Transverse colon (tissue), 4 donors: ENCODE measurements around the gene ZNF705A. TPM values are rescaled to one million over a fixed set of nuclear protein-coding genes. Genes with fewer than 3 reads are reported as not detected.
"Not testable (repeated sequence)": the region's sequence is repeated elsewhere in the genome, so short reads cannot be mapped to it uniquely, and the experiment has no call there.

Experiments
- DNase-seq: peaks from one replicate; pipeline ENCODE4 v3.0.0-alpha.2; 2019
- H3K27ac ChIP-seq, 4 donors: fragments of 200-600 bp; sonication (generic); 2 replicates each; pipeline ENCODE4 v1.5.1; 2016 to 2018; ENCODE audit warnings: inconsistent platforms in 4 of 4
- H3K27me3 ChIP-seq: fragments of 200-600 bp; sonication (generic); 2 replicates; pipeline ENCODE4 v1.5.1; 2017; ENCODE audit warnings: inconsistent platforms
- H3K36me3 ChIP-seq, 4 donors: fragments of 200-600 bp; sonication (generic); 2 replicates each; pipeline ENCODE4 v1.5.1; 2017 to 2019; ENCODE audit warnings: inconsistent platforms in 4 of 4
- H3K4me1 ChIP-seq, 4 donors: fragments of 200-600 bp; sonication (generic); 2 replicates each; pipeline ENCODE4 v1.5.1; 2017 to 2020; ENCODE audit warnings: inconsistent platforms in 4 of 4
- H3K4me3 ChIP-seq, 4 donors: fragments of 200-600 bp; sonication (generic); 1 replicate in 1 of 4; 2 replicates in 3 of 4; pipeline versions ENCODE4 v1.5.1 to v1.6.1; 2017 to 2019; ENCODE audit warnings: inconsistent platforms in 4 of 4
- H3K9me3 ChIP-seq, 2 donors: fragments of 200-600 bp; sonication (generic); 2 replicates each; pipeline ENCODE4 v1.5.1; 2017 to 2019; ENCODE audit warnings: inconsistent platforms in 2 of 2
- CTCF ChIP-seq, 5 experiments: fragments of 200-600 bp in 3 of 5; fragments of 450-650 bp in 2 of 5; sonication (generic) in 3 of 5; IDR thresholded peaks; 1 replicate in 2 of 5; 2 replicates in 3 of 5; pipeline ENCODE4 v1.5.1; 2016 to 2017; ENCODE audit warnings: antibody characterized with exemption in 5 of 5, inconsistent platforms in 3 of 5, mild to moderate bottlenecking in 2 of 5, moderate library complexity in 1 of 5
- EP300 ChIP-seq: sonication (generic); formaldehyde crosslinking; IDR thresholded peaks from one replicate; pipeline ENCODE4 v1.6.1; 2017; ENCODE audit warnings: antibody characterized with exemption, low read depth
- POLR2A ChIP-seq: fragments of 450-650 bp; IDR thresholded peaks from one replicate; pipeline ENCODE4 v1.6.1; 2016; ENCODE audit warnings: antibody characterized with exemption, mild to moderate bottlenecking, moderate library complexity
- POLR2AphosphoS5 ChIP-seq, 3 donors: sonication (generic); formaldehyde crosslinking; IDR thresholded peaks; one replicate each; pipeline ENCODE4 v1.6.1; 2016; ENCODE audit warnings: antibody characterized with exemption in 3 of 3
- WGBS, 2 donors: methylation state at CpG; one replicate each; pipeline ENCODE4 v1.1.5; 2018; ENCODE audit warnings: low coverage in 1 of 2; 5-methylcytosine and 5-hydroxymethylcytosine counted together
- in situ Hi-C, 4 donors: fragments of 200-750 bp; cut with MboI; loops; one replicate each; pipeline versions ENCODE4 v1.15.0 to v1.15.1; 2017; ENCODE audit warnings: low sequenced_read_pairs in 3 of 4, low pct_ligation_motif_present in 1 of 4, low pct_unique_long_range_greater_than_20kb in 1 of 4
- intact Hi-C: fragments of 100-400 bp; cut with DNase I; formaldehyde crosslinking; loops from one replicate; pipeline ENCODE4 v1.15.1; 2023; ENCODE audit warnings: low total_unique reads
- total RNA-seq, 4 donors: library from RNA; depleted of rRNA; stranded (reverse); fragments of >200 nt; gene quantifications; one replicate each; pipeline ENCODE4 v1.1.0, GENCODE V29; 2016

ZNF705A gene
- total RNA-seq, result not detected

GRCh38 chr12:8156845-8157244 lies at the start of gene ZNF705A:
Gene ZNF705A (plus strand): TSS chr12:8157015. CDS start chr12:8172626, 15,611 bp downstream.
- intact Hi-C loops, result no loop called here
- TF ChIP-seq POLR2AphosphoS5 (IDR thresholded peaks at IDR 0.05), result no peak
- no peak for TF ChIP-seq CTCF (IDR thresholded peaks at IDR 0.05)
- no peak for TF ChIP-seq EP300
- TF ChIP-seq POLR2A, result no peak
- Histone ChIP-seq H3K27ac (no peak within 1 kb of the TSS), H3K9me3 (no peaks in the 10 kb centered on the region), H3K4me3 (no peak within 1 kb of the TSS), H3K27me3 (peaks cover 4% of the 10 kb centered on the region), H3K4me1 (no peaks in the 10 kb centered on the region), H3K36me3 (no peaks in the 10 kb centered on the region)
- WGBS, 2 donors, result 53 to 61% methylated on average over 3 of the region's 3 CpGs
- in situ Hi-C loops, result no loop called here
- DNase-seq, result no peak

- H3K27ac ChIP-seq, result no peak overlapping the region
- peaks cover 0 to 5% of the 10 kb centered on the region in 2 donors for H3K9me3 ChIP-seq
- no peaks in the 10 kb centered on the region for H3K27me3 ChIP-seq
- in situ Hi-C loops, result loop anchor here in 2 of 4 donors (25.0 kb wide), 1 partner anchor 128 kb away; the partner anchor contains the start of gene FAM90A1 (in 2 of the 2)
- DNase-seq, result peak; percentile 73
- intact Hi-C loops, result no loop called here
- 0 to 1% methylated on average over 3 of the region's 3 CpGs for WGBS, 2 donors
- no peak overlapping the region for H3K4me3 ChIP-seq
- peaks cover 0 to 4% (median 0%) of the 10 kb centered on the region in 4 donors for H3K4me1 ChIP-seq
- no peaks in the 10 kb centered on the region for H3K36me3 ChIP-seq
- TF ChIP-seq CTCF (IDR thresholded peaks at IDR 0.05), result peak; percentile 92 to 98 (median 98)
- TF ChIP-seq POLR2A, result no peak
- no peak for TF ChIP-seq EP300
- no peak for TF ChIP-seq POLR2AphosphoS5 (IDR thresholded peaks at IDR 0.05)
These were observed 47.9 kb upstream of the ZNF705A start for GRCh38 chr12:8108808-8109398.

GRCh38 chr12:8113117-8113516 lies 43.7 kb upstream of the ZNF705A start:
- in situ Hi-C loops, result loop anchor here in 2 of 4 donors (25.0 kb wide), 1 partner anchor 124 kb away; the partner anchor contains the start of gene FAM90A1 (in 2 of the 2)
- H3K9me3 ChIP-seq, intact Hi-C loops, H3K4me3 ChIP-seq, DNase-seq, H3K27ac ChIP-seq, H3K4me1 ChIP-seq, H3K27me3 ChIP-seq, H3K36me3 ChIP-seq: not testable (repeated sequence)
- 92% methylated on average over 4 of the region's 4 CpGs; no CpG with 5 or more reads in 1 of the 2 donors for WGBS, 2 donors

GRCh38 chr12:8120072-8120713 lies 36.6 kb upstream of the ZNF705A start:
- no peak overlapping the region for H3K27ac ChIP-seq
- 85 to 90% methylated on average over 4 of the region's 4 CpGs for WGBS, 2 donors
- in situ Hi-C loops, result loop anchor here in 2 of 4 donors (25.0 kb wide), 1 partner anchor 117 kb away; the partner anchor contains the start of gene FAM90A1 (in 2 of the 2)
- H3K27me3 ChIP-seq, result no peaks in the 10 kb centered on the region
- TF ChIP-seq CTCF (IDR thresholded peaks at IDR 0.05) (no peak), POLR2A (no peak), POLR2AphosphoS5 (IDR thresholded peaks at IDR 0.05) (no peak), EP300 (no peak)
- H3K9me3 ChIP-seq, result no peaks in the 10 kb centered on the region
- no peak for DNase-seq
- no peak overlapping the region for H3K4me3 ChIP-seq
- H3K36me3 ChIP-seq, result no peaks in the 10 kb centered on the region
- intact Hi-C loops, result no loop called here
- H3K4me1 ChIP-seq, result no peaks in the 10 kb centered on the region
